HepG2 (cell line): ENCODE results near the gene EMC10. TPM values are rescaled to one million over a fixed set of nuclear protein-coding genes. Genes with fewer than 3 reads are reported as not detected.
A peak's percentile ranks its signal among the peaks of the same experiment; 100 is the strongest.

ENCODE experiments used
- EHMT2 ChIP-seq: fragments of 200-600 bp; sonication (generic); IDR thresholded peaks from 2 replicates; pipeline ENCODE4 v1.7.0; 2017; ENCODE audit warnings: antibody characterized with exemption, low read depth, low read length, borderline replicate concordance
- HDAC2 ChIP-seq: sonication (generic); formaldehyde crosslinking; IDR thresholded peaks from 2 replicates; pipeline ENCODE4 v1.4.0; 2020; ENCODE audit warnings: missing genetic modification reagents
- HMG20A ChIP-seq: IDR thresholded peaks from 2 replicates; pipeline ENCODE4 v1.6.1; 2016; ENCODE audit warnings: borderline replicate concordance
- KDM5A ChIP-seq: fragments of 200-600 bp; sonication (generic); IDR thresholded peaks from 2 replicates; pipeline ENCODE4 v1.7.0; 2018; ENCODE audit warnings: antibody characterized with exemption, mild to moderate bottlenecking, low read length, borderline replicate concordance
- MAZ ChIP-seq, 2 experiments: sonication (generic) in 1 of 2; formaldehyde crosslinking in 1 of 2; IDR thresholded peaks; 2 replicates each; pipeline versions ENCODE4 v1.5.0 to v1.6.1; 2012 to 2020; ENCODE audit warnings: low read depth in 2 of 2, mild to moderate bottlenecking in 2 of 2, borderline replicate concordance in 1 of 2, improper control_type of control experiment in 1 of 2, low read length in 1 of 2, missing genetic modification reagents in 1 of 2, moderate library complexity in 1 of 2
- MYNN ChIP-seq: sonication (generic); formaldehyde crosslinking; IDR thresholded peaks from 2 replicates; pipeline ENCODE4 v1.4.0; 2020; ENCODE audit warnings: mild to moderate bottlenecking, low read depth, missing genetic modification reagents
- PAX8 ChIP-seq: sonication (generic); formaldehyde crosslinking; IDR thresholded peaks from 2 replicates; pipeline ENCODE4 v1.8.0; 2022; ENCODE audit warnings: mild to moderate bottlenecking, missing genetic modification reagents, borderline replicate concordance
- SOX13 ChIP-seq, 3 experiments: fragments of 450-650 bp in 1 of 3; sonication (generic) in 1 of 3; formaldehyde crosslinking in 1 of 3; IDR thresholded peaks in 2 of 3; conservative IDR thresholded peaks in 1 of 3; 2 replicates each; pipeline versions ENCODE4 v1.5.0 to v1.6.1; 2016 to 2020; ENCODE audit warnings: antibody characterized with exemption in 1 of 3, mild to moderate bottlenecking in 1 of 3, missing compliant biosample characterization in 1 of 3, missing genetic modification reagents in 1 of 3, moderate library complexity in 1 of 3
- TOPORS ChIP-seq: sonication (generic); formaldehyde crosslinking; IDR thresholded peaks from 2 replicates; pipeline ENCODE4 v1.8.0; 2023; ENCODE audit warnings: mild to moderate bottlenecking, missing genetic modification reagents
- ZFP82 ChIP-seq: sonication (generic); formaldehyde crosslinking; IDR thresholded peaks from 2 replicates; pipeline ENCODE4 v1.5.1; 2020; ENCODE audit warnings: mild to moderate bottlenecking, missing genetic modification reagents, borderline replicate concordance
- ZFP90 ChIP-seq: sonication (generic); formaldehyde crosslinking; IDR thresholded peaks from 2 replicates; pipeline ENCODE4 v1.8.0; 2022; ENCODE audit warnings: missing genetic modification reagents, mild to moderate bottlenecking, inconsistent platforms, borderline replicate concordance
- ZFX ChIP-seq: sonication (generic); formaldehyde crosslinking; IDR thresholded peaks from 2 replicates; pipeline ENCODE4 v1.4.0; 2020; ENCODE audit warnings: mild to moderate bottlenecking, low read depth, missing genetic modification reagents, moderate library complexity
- ZIK1 ChIP-seq: sonication (generic); formaldehyde crosslinking; IDR thresholded peaks from 2 replicates; pipeline ENCODE4 v1.5.0; 2020; ENCODE audit warnings: mild to moderate bottlenecking, low read depth, missing genetic modification reagents, borderline replicate concordance
- ZNF274 ChIP-seq: sonication (generic); formaldehyde crosslinking; IDR thresholded peaks from 2 replicates; pipeline ENCODE4 v1.5.1; 2020; ENCODE audit warnings: mild to moderate bottlenecking, missing genetic modification reagents
- ZNF296 ChIP-seq: sonication (generic); formaldehyde crosslinking; conservative IDR thresholded peaks from 2 replicates; pipeline ENCODE4 v1.5.0; 2020; ENCODE audit warnings: mild to moderate bottlenecking, missing genetic modification reagents
- ZNF816 ChIP-seq: sonication (generic); formaldehyde crosslinking; IDR thresholded peaks from 2 replicates; pipeline ENCODE4 v1.8.0; 2022; ENCODE audit warnings: missing genetic modification reagents, mild to moderate bottlenecking, borderline replicate concordance
- ZSCAN20 ChIP-seq: sonication (generic); formaldehyde crosslinking; IDR thresholded peaks from 2 replicates; pipeline ENCODE4 v1.4.0; 2020; ENCODE audit warnings: missing genetic modification reagents, mild to moderate bottlenecking, borderline replicate concordance
- polyA plus RNA-seq, 8 experiments: library from polyadenylated mRNA; depleted of rRNA in 3 of 8; stranded (reverse) in 7 of 8; unstranded in 1 of 8; fragments of >200 nt; fragmentation: Illumina TruSeq in 4 of 8; extraction: Trizol in 4 of 8; gene quantifications; 2 replicates each; pipeline versions ENCODE4 v1.2.1 to v1.2.3, GENCODE V29; 2011 to 2016; ENCODE audit warnings: low read depth in 4 of 8, missing spikeins in 1 of 8, mixed read lengths in 1 of 8; ENCODE audit not compliant: insufficient read depth in 1 of 8
- total RNA-seq, 5 experiments: library from RNA; depleted of rRNA; stranded (reverse); fragments of >200 nt; fragmentation: Illumina TruSeq; extraction: Trizol; gene quantifications; 2 replicates each; pipeline ENCODE4 v1.2.3, GENCODE V29; 2016; ENCODE audit warnings: low read depth in 1 of 5
- TF ChIP-seq, protein P1 (sequence below): sonication (generic); formaldehyde crosslinking; IDR thresholded peaks from 2 replicates; pipeline ENCODE4 v1.4.0; 2020; ENCODE audit warnings: mild to moderate bottlenecking, missing genetic modification reagents, borderline replicate concordance
- TF ChIP-seq, protein P2 (sequence below): sonication (generic); formaldehyde crosslinking; IDR thresholded peaks from 2 replicates; pipeline ENCODE4 v1.5.0; 2020; ENCODE audit warnings: mild to moderate bottlenecking, missing genetic modification reagents
- TF ChIP-seq, protein P3 (sequence below): sonication (generic); formaldehyde crosslinking; IDR thresholded peaks from 2 replicates; pipeline ENCODE4 v1.4.0; 2020; ENCODE audit warnings: missing genetic modification reagents, mild to moderate bottlenecking, borderline replicate concordance

The EMC10 gene
- total and polyA plus RNA-seq, 2 of the 13 experiments (the other 11 are each of a cell fraction or from before 2014, with no cell fraction given), result not detected

DNA sequence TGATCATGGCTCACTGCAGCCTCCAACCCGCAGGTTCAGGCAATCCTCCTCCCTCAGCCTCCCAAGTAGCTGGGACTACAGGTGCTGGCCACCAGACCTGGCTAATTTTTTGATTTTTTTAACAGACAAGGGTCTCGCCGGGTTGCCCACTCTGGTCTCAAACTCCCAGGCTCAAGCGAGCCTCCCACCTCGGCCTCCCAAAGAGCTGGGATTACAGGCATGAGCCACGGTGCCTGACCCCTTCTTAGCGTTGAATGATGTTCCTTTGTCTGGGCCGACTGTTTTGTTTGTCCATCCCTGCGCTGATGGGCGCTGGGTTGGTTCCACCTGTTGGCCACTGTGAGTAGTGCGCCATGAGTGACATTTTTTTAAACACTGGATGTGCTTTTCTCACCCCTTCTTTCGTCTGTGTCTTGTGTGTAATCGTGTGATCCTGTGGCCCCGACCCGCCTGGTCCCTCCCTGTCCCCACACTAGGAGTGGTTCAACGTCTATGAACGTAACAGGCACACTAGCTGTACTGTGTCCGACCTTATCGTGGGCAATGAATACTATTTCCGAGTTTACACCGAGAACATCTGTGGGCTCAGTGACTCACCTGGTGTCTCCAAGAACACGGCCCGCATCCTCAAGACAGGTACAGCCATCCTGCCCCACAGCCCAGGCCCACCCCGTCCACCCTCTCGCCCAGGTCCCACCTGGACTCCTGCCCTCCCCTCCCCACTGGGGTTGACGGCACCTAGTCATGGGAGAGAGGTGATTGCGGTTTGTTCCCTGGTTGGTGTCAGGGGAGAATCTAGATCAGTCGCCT, 15.0 kb upstream of the EMC10 start (continued):
- TF ChIP-seq, protein P1, sequence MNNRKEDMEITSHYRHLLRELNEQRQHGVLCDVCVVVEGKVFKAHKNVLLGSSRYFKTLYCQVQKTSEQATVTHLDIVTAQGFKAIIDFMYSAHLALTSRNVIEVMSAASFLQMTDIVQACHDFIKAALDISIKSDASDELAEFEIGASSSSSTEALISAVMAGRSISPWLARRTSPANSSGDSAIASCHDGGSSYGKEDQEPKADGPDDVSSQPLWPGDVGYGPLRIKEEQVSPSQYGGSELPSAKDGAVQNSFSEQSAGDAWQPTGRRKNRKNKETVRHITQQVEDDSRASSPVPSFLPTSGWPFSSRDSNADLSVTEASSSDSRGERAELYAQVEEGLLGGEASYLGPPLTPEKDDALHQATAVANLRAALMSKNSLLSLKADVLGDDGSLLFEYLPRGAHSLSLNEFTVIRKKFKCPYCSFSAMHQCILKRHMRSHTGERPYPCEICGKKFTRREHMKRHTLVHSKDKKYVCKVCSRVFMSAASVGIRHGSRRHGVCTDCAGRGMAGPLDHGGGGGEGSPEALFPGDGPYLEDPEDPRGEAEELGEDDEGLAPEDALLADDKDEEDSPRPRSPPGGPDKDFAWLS, result no peak
- no peak for TF ChIP-seq KDM5A
- TF ChIP-seq ZNF816 (CRISPR knock-in tag), result no peak
- TF ChIP-seq, protein P2, sequence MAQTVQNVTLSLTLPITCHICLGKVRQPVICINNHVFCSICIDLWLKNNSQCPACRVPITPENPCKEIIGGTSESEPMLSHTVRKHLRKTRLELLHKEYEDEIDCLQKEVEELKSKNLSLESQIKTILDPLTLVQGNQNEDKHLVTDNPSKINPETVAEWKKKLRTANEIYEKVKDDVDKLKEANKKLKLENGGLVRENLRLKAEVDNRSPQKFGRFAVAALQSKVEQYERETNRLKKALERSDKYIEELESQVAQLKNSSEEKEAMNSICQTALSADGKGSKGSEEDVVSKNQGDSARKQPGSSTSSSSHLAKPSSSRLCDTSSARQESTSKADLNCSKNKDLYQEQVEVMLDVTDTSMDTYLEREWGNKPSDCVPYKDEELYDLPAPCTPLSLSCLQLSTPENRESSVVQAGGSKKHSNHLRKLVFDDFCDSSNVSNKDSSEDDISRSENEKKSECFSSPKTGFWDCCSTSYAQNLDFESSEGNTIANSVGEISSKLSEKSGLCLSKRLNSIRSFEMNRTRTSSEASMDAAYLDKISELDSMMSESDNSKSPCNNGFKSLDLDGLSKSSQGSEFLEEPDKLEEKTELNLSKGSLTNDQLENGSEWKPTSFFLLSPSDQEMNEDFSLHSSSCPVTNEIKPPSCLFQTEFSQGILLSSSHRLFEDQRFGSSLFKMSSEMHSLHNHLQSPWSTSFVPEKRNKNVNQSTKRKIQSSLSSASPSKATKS, result no peak
- TF ChIP-seq ZFP90 (CRISPR knock-in tag), result no peak
- TF ChIP-seq ZNF296 (CRISPR knock-in tag), result no peak
- TF ChIP-seq ZNF274 (CRISPR knock-in tag), result no peak
- TF ChIP-seq HMG20A (CRISPR knock-in tag), result no peak
- TF ChIP-seq, protein P3, sequence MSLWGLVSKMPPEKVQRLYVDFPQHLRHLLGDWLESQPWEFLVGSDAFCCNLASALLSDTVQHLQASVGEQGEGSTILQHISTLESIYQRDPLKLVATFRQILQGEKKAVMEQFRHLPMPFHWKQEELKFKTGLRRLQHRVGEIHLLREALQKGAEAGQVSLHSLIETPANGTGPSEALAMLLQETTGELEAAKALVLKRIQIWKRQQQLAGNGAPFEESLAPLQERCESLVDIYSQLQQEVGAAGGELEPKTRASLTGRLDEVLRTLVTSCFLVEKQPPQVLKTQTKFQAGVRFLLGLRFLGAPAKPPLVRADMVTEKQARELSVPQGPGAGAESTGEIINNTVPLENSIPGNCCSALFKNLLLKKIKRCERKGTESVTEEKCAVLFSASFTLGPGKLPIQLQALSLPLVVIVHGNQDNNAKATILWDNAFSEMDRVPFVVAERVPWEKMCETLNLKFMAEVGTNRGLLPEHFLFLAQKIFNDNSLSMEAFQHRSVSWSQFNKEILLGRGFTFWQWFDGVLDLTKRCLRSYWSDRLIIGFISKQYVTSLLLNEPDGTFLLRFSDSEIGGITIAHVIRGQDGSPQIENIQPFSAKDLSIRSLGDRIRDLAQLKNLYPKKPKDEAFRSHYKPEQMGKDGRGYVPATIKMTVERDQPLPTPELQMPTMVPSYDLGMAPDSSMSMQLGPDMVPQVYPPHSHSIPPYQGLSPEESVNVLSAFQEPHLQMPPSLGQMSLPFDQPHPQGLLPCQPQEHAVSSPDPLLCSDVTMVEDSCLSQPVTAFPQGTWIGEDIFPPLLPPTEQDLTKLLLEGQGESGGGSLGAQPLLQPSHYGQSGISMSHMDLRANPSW (CRISPR knock-in tag), result no peak
- TF ChIP-seq EHMT2, result 0 out of 2 replicates have a peak, but pooled peaks have one; percentile 37
- TF ChIP-seq SOX13 (IDR thresholded peaks at IDR 0.05), result no peak
- TF ChIP-seq SOX13 (CRISPR knock-in tag; conservative IDR thresholded peaks at IDR 0.05 in 1 of 2, IDR thresholded peaks at IDR 0.05 in 1 of 2), result peak in 1 of 2 experiments; percentile 53; a peak in 2 of 4 replicates
- TF ChIP-seq PAX8 (CRISPR knock-in tag), result no peak
- no peak for TF ChIP-seq MYNN
- TF ChIP-seq ZFX (CRISPR knock-in tag), result 0 out of 2 replicates have a peak, but pooled peaks have one; percentile 21
- no peak for TF ChIP-seq HDAC2 (CRISPR knock-in tag)
- no peak for TF ChIP-seq TOPORS (CRISPR knock-in tag)
- no peak for TF ChIP-seq ZFP82 (CRISPR knock-in tag)
- no peak for TF ChIP-seq ZSCAN20
- TF ChIP-seq MAZ (IDR thresholded peaks at IDR 0.05; ENCODE audit: borderline replicate concordance, low read depth, low read length), result no peak
- no peak for TF ChIP-seq MAZ (CRISPR knock-in tag; IDR thresholded peaks at IDR 0.05; ENCODE audit: low read depth)
- no peak for TF ChIP-seq ZIK1 (CRISPR knock-in tag)
